ENCODE results near the gene POTEM.
"Not testable (repeated sequence)": the region's sequence is repeated elsewhere in the genome, so short reads cannot be mapped to it uniquely, and the experiment has no call there.

GRCh38 chr14:19036811-19037382 lies 69.7 kb downstream of the POTEM start:
- not testable (repeated sequence) for TF ChIP-seq CTCF (conservative IDR thresholded peaks at IDR 0.05 in 1 of 2, IDR thresholded peaks at IDR 0.05 in 1 of 2; ENCODE audit: extremely low read depth in 1 of 2, insufficient read depth in 1 of 2, low read depth in 1 of 2, low read length in 2 of 2); EZH2 (IDR thresholded peaks at IDR 0.05; ENCODE audit: borderline replicate concordance, low read length)

Data from mammary epithelial cell (primary cell).